Liver (tissue), 9 donors: ENCODE data around the gene EPHB2. TPM values are rescaled to one million over a fixed set of nuclear protein-coding genes. Genes with fewer than 3 reads are reported as not detected.
"Not testable (repeated sequence)": the region's sequence is repeated elsewhere in the genome, so short reads cannot be mapped to it uniquely, and the experiment has no call there.

Experiments
- DNase-seq: peaks from one replicate; pipeline ENCODE4 v3.0.0-alpha.2; 2017; ENCODE audit warnings: low spot score
- H3K27ac ChIP-seq, 2 donors: one replicate each; pipeline ENCODE4 v1.7.0; 2013; ENCODE audit warnings: inconsistent platforms in 2 of 2, low read length in 2 of 2, control low read depth in 1 of 2, low read depth in 1 of 2, mild to moderate bottlenecking in 1 of 2
- H3K27me3 ChIP-seq, 4 donors: one replicate each; pipeline versions ENCODE4 v1.6.1 to v1.7.0; 2013; ENCODE audit warnings: low read length in 3 of 4, inconsistent platforms in 1 of 4, mild to moderate bottlenecking in 1 of 4, moderate library complexity in 1 of 4; ENCODE audit not compliant: control insufficient read depth in 4 of 4, insufficient read depth in 4 of 4
- H3K36me3 ChIP-seq, 4 donors: one replicate each; pipeline versions ENCODE4 v1.6.1 to v1.7.0; 2013; ENCODE audit warnings: low read length in 3 of 4, mild to moderate bottlenecking in 3 of 4, low read depth in 1 of 4, moderate library complexity in 1 of 4; ENCODE audit not compliant: control insufficient read depth in 4 of 4, insufficient read depth in 3 of 4
- H3K4me1 ChIP-seq, 4 donors: one replicate each; pipeline versions ENCODE4 v1.6.1 to v1.7.0; 2013; ENCODE audit warnings: low read length in 3 of 4, mild to moderate bottlenecking in 3 of 4, moderate library complexity in 1 of 4; ENCODE audit not compliant: control insufficient read depth in 4 of 4, insufficient read depth in 4 of 4
- H3K4me3 ChIP-seq, 3 donors: one replicate each; pipeline versions ENCODE4 v1.6.1 to v1.7.0; 2013; ENCODE audit warnings: low read length in 3 of 3, control low read depth in 1 of 3, low read depth in 1 of 3, mild to moderate bottlenecking in 1 of 3
- H3K9ac ChIP-seq, 2 donors: one replicate each; pipeline ENCODE4 v1.7.0; 2013; ENCODE audit warnings: low read length in 2 of 2, mild to moderate bottlenecking in 2 of 2, moderate library complexity in 2 of 2, control low read depth in 1 of 2, low read depth in 1 of 2
- H3K9me3 ChIP-seq, 4 donors: one replicate each; pipeline versions ENCODE4 v1.6.1 to v1.7.0; 2013; ENCODE audit warnings: low read length in 3 of 4; ENCODE audit not compliant: control insufficient read depth in 4 of 4
- ATF3 ChIP-seq: IDR thresholded peaks from 2 replicates; pipeline ENCODE4 v1.6.1; 2016; ENCODE audit warnings: antibody characterized with exemption
- CTCF ChIP-seq: fragments of 150-350 bp; IDR thresholded peaks from 2 replicates; pipeline ENCODE4 v1.5.1; 2017; ENCODE audit warnings: improper control_type of control experiment, low read depth, low read length; ENCODE audit not compliant: missing input control
- FOXA1 ChIP-seq: IDR thresholded peaks from 2 replicates; pipeline ENCODE4 v1.6.1; 2016; ENCODE audit warnings: antibody characterized with exemption
- GABPA ChIP-seq, 2 donors: IDR thresholded peaks in 1 of 2; conservative IDR thresholded peaks in 1 of 2; 2 replicates each; pipeline ENCODE4 v1.6.1; 2016; ENCODE audit warnings: antibody characterized with exemption in 2 of 2, mild to moderate bottlenecking in 1 of 2, moderate library complexity in 1 of 2
- HNF4A ChIP-seq, 2 donors: conservative IDR thresholded peaks; 2 replicates each; pipeline ENCODE4 v1.6.1; 2016; ENCODE audit warnings: antibody characterized with exemption in 2 of 2, mild to moderate bottlenecking in 2 of 2
- HNF4G ChIP-seq: IDR thresholded peaks from 2 replicates; pipeline ENCODE4 v1.6.1; 2016; ENCODE audit warnings: antibody characterized with exemption
- JUND ChIP-seq, 2 donors: IDR thresholded peaks; 2 replicates each; pipeline ENCODE4 v1.6.1; 2016; ENCODE audit warnings: antibody characterized with exemption in 2 of 2
- MAX ChIP-seq: IDR thresholded peaks from 2 replicates; pipeline ENCODE4 v1.6.1; 2016; ENCODE audit warnings: antibody characterized with exemption
- RXRA ChIP-seq, 2 donors: IDR thresholded peaks; 2 replicates each; pipeline ENCODE4 v1.6.1; 2017 to 2018; ENCODE audit warnings: antibody characterized with exemption in 2 of 2, mild to moderate bottlenecking in 1 of 2
- SP1 ChIP-seq: IDR thresholded peaks from 2 replicates; pipeline ENCODE4 v1.6.1; 2018; ENCODE audit warnings: antibody characterized with exemption, mild to moderate bottlenecking
- TAF1 ChIP-seq: conservative IDR thresholded peaks from 2 replicates; pipeline ENCODE4 v1.6.1; 2016; ENCODE audit warnings: antibody characterized with exemption, mild to moderate bottlenecking
- YY1 ChIP-seq: IDR thresholded peaks from 2 replicates; pipeline ENCODE4 v1.6.1; 2016; ENCODE audit warnings: antibody characterized with exemption, mild to moderate bottlenecking
- WGBS: extraction: QIAGEN DNeasy Blood & Tissue Kit; methylation state at CpG from one replicate; pipeline ENCODE4 v1.1.7; 2013; 5-methylcytosine and 5-hydroxymethylcytosine counted together
- polyA plus RNA-seq, 2 donors: library from polyadenylated mRNA; stranded (reverse) in 1 of 2; unstranded in 1 of 2; fragments of 200-250 nt in 1 of 2; fragments of >200 nt in 1 of 2; fragmentation: Nextera tagmentation in 1 of 2; extraction: Ambion mirVana in 1 of 2; gene quantifications; one replicate each; pipeline versions ENCODE4 v1.2.1 to v1.2.3, GENCODE V29; 2013 to 2015
- total RNA-seq, 2 donors: library from RNA; depleted of rRNA; stranded (reverse); fragments of >200 nt; gene quantifications; one replicate each; pipeline ENCODE4 v1.2.3, GENCODE V29; 2014
- TF ChIP-seq, protein P1 (sequence below): IDR thresholded peaks from 2 replicates; pipeline ENCODE4 v1.6.1; 2016; ENCODE audit warnings: antibody characterized with exemption
- donor health status: healthy.
- donor health status: healthy.
- donor health status: healthy.
- donor health status: healthy.
- donor health status: healthy.

Gene EPHB2
- total and polyA plus RNA-seq, 4 donors: 0.07 to 1.0 (median 0.38) TPM

- no peak for TF ChIP-seq ATF3
- no peak for TF ChIP-seq HNF4A (conservative IDR thresholded peaks at IDR 0.05)
- no peak for TF ChIP-seq TAF1
- TF ChIP-seq, protein P1, sequence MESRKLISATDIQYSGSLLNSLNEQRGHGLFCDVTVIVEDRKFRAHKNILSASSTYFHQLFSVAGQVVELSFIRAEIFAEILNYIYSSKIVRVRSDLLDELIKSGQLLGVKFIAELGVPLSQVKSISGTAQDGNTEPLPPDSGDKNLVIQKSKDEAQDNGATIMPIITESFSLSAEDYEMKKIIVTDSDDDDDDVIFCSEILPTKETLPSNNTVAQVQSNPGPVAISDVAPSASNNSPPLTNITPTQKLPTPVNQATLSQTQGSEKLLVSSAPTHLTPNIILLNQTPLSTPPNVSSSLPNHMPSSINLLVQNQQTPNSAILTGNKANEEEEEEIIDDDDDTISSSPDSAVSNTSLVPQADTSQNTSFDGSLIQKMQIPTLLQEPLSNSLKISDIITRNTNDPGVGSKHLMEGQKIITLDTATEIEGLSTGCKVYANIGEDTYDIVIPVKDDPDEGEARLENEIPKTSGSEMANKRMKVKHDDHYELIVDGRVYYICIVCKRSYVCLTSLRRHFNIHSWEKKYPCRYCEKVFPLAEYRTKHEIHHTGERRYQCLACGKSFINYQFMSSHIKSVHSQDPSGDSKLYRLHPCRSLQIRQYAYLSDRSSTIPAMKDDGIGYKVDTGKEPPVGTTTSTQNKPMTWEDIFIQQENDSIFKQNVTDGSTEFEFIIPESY: no peak
- TF ChIP-seq FOXA1: no peak
- TF ChIP-seq GABPA (IDR thresholded peaks at IDR 0.05 in 1 of 2, conservative IDR thresholded peaks at IDR 0.05 in 1 of 2): no peak
- no peak for TF ChIP-seq HNF4G
Measured at GRCh38 chr1:22674410-22674749, 36.3 kb upstream of the EPHB2 start (continued).

- H3K36me3 ChIP-seq, H3K4me3 ChIP-seq, H3K27ac ChIP-seq, H3K27me3 ChIP-seq, H3K9me3 ChIP-seq, DNase-seq, H3K9ac ChIP-seq, H3K4me1 ChIP-seq: not testable (repeated sequence)
- 88% methylated on average over 15 of the region's 15 CpGs for WGBS
Measured at GRCh38 chr1:22676151-22676550, 34.5 kb upstream of the EPHB2 start.

DNA sequence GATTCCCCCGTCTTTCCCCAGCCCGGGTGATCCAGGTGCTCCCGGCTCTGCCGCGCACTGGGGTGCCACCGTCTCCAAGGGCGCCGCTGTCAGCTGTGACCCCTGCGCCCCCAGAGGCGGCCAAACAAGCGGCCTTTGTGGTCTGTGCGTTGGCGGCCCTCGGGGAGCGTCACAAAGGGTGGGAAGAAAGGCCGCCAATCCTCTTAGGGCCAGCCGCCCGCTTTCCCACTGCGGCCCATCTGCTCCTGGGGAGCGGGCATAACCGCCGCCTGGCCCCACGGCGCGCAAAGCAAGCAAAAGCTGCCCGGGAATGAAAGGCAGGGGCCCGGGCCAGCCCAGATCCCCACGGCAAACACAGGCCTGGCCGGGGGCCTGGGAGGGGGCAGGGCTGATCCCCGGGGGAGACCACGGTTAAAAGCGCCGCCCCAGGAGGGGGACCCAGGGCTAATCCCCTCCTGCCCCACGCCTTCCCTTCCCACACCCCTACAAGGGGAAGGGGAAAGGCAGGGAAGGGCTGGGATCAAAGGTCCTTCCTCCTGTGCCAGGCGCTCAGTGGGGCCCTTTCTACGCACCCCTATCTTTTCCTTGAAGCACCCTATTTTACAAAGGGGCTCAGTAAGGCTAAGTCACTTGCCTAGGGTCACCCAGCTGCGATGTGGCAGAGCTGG is 33.6 kb upstream of the EPHB2 start:
- TF ChIP-seq SP1 (no peak), GABPA (IDR thresholded peaks at IDR 0.05 in 1 of 2, conservative IDR thresholded peaks at IDR 0.05 in 1 of 2) (no peak), HNF4G (no peak), HNF4A (conservative IDR thresholded peaks at IDR 0.05) (no peak), CTCF (no peak), JUND (IDR thresholded peaks at IDR 0.05) (no peak), FOXA1 (no peak), ATF3 (no peak), RXRA (IDR thresholded peaks at IDR 0.05) (no peak), YY1 (no peak), MAX (no peak), TAF1 (no peak)
- TF ChIP-seq, protein P1: no peak
- no peaks in the 10 kb centered on the region for H3K4me1 ChIP-seq
- DNase-seq: no peak
- no peak overlapping the region for H3K4me3 ChIP-seq
- H3K36me3 ChIP-seq: no peaks in the 10 kb centered on the region
- no peak overlapping the region for H3K9ac ChIP-seq
- H3K9me3 ChIP-seq: no peaks in the 10 kb centered on the region
- 46% methylated on average over 37 of the region's 37 CpGs for WGBS
- H3K27me3 ChIP-seq: peaks cover 0 to 5% (median 1%) of the 10 kb centered on the region in 4 donors
- no peak overlapping the region for H3K27ac ChIP-seq
